Measurements from ENCODE around the gene TERB1. TPM values are rescaled to one million over a fixed set of nuclear protein-coding genes. Genes with fewer than 3 reads are reported as not detected.

TERB1 gene
- total RNA-seq, 4 donors from 2014 or later: not detected

GRCh38 chr16:66841366-66841765, 40.0 kb upstream of the TERB1 start:
- no peak overlapping the region for H3K4me3 ChIP-seq
- no peak overlapping the region for H3K27ac ChIP-seq
- peaks cover 14% of the 10 kb centered on the region for H3K4me1 ChIP-seq
- TF ChIP-seq EP300 (IDR thresholded peaks at IDR 0.05) (no peak), POLR2AphosphoS5 (IDR thresholded peaks at IDR 0.05) (no peak), POLR2A (IDR thresholded peaks at IDR 0.05) (no peak), CTCF (IDR thresholded peaks at IDR 0.05) (no peak)
- no peaks in the 10 kb centered on the region for H3K36me3 ChIP-seq
- no peaks in the 10 kb centered on the region for H3K9me3 ChIP-seq
- no peak for DNase-seq (ENCODE audit: low spot score in 2 of 2)
- peaks cover 28% of the 10 kb centered on the region for H3K27me3 ChIP-seq
- WGBS: 91% methylated on average over 4 of the region's 4 CpGs

- no peak overlapping the region for H3K27ac ChIP-seq
- 56% methylated on average over 3 of the region's 3 CpGs for WGBS
- H3K27me3 ChIP-seq: peaks cover 23% of the 10 kb centered on the region
- H3K4me1 ChIP-seq: peaks cover 14% of the 10 kb centered on the region
- no peaks in the 10 kb centered on the region for H3K9me3 ChIP-seq
- H3K4me3 ChIP-seq: no peak overlapping the region
- TF ChIP-seq POLR2A (IDR thresholded peaks at IDR 0.05): no peak
- TF ChIP-seq EP300 (IDR thresholded peaks at IDR 0.05): no peak
- TF ChIP-seq CTCF (IDR thresholded peaks at IDR 0.05): no peak
- no peak for TF ChIP-seq POLR2AphosphoS5 (IDR thresholded peaks at IDR 0.05)
- no peak for DNase-seq (ENCODE audit: low spot score in 2 of 2)
- no peaks in the 10 kb centered on the region for H3K36me3 ChIP-seq
Measured at GRCh38 chr16:66840883-66841282, 39.5 kb upstream of the TERB1 start.

- Histone ChIP-seq H3K27ac (no peak overlapping the region), H3K4me3 (no peak overlapping the region), H3K36me3 (no peaks in the 10 kb centered on the region), H3K9me3 (no peaks in the 10 kb centered on the region), H3K4me1 (peaks cover 3% of the 10 kb centered on the region), H3K27me3 (no peaks in the 10 kb centered on the region)
- TF ChIP-seq CTCF (IDR thresholded peaks at IDR 0.05): no peak
- no peak for TF ChIP-seq EP300 (IDR thresholded peaks at IDR 0.05)
- no peak for TF ChIP-seq POLR2AphosphoS5 (IDR thresholded peaks at IDR 0.05)
- TF ChIP-seq POLR2A (IDR thresholded peaks at IDR 0.05): no peak
- DNase-seq (ENCODE audit: low spot score in 2 of 2): no peak
- 80% methylated on average over 5 of the region's 5 CpGs for WGBS
Measured at GRCh38 chr16:66834746-66835145, 33.4 kb upstream of the TERB1 start.

GRCh38 chr16:66832661-66833305, 31.4 kb upstream of the TERB1 start:
- Histone ChIP-seq H3K9me3 (no peaks in the 10 kb centered on the region), H3K36me3 (no peaks in the 10 kb centered on the region), H3K4me1 (peaks cover 9% of the 10 kb centered on the region), H3K27ac (no peak overlapping the region), H3K4me3 (no peak overlapping the region), H3K27me3 (no peaks in the 10 kb centered on the region)
- 72% methylated on average over 7 of the region's 7 CpGs for WGBS
- TF ChIP-seq POLR2A (IDR thresholded peaks at IDR 0.05) (no peak), EP300 (IDR thresholded peaks at IDR 0.05) (no peak), POLR2AphosphoS5 (IDR thresholded peaks at IDR 0.05) (no peak), CTCF (IDR thresholded peaks at IDR 0.05) (no peak)
- no peak for DNase-seq (ENCODE audit: low spot score in 2 of 2)

GRCh38 chr16:66832190-66832589, 30.8 kb upstream of the TERB1 start:
- Histone ChIP-seq H3K4me1 (peaks cover 9% of the 10 kb centered on the region), H3K9me3 (no peaks in the 10 kb centered on the region), H3K36me3 (peaks cover 5% of the 10 kb centered on the region), H3K27ac (no peak overlapping the region), H3K4me3 (no peak overlapping the region), H3K27me3 (no peaks in the 10 kb centered on the region)
- 83% methylated on average over 3 of the region's 3 CpGs for WGBS
- DNase-seq (ENCODE audit: low spot score in 2 of 2): no peak
- TF ChIP-seq EP300 (IDR thresholded peaks at IDR 0.05): no peak
- TF ChIP-seq POLR2AphosphoS5 (IDR thresholded peaks at IDR 0.05): no peak
